Measurements from ENCODE around the gene EVC2.

Gene EVC2

GRCh38 chr4:5638976-5639375 lies 69.4 kb downstream of the EVC2 start:
- TF ChIP-seq CTCF (conservative IDR thresholded peaks at IDR 0.05; ENCODE audit: low read depth) = no peak

GRCh38 chr4:5638316-5638715 lies 70.0 kb downstream of the EVC2 start:
- TF ChIP-seq CTCF (conservative IDR thresholded peaks at IDR 0.05; ENCODE audit: low read depth) = no peak
- ChIA-PET CTCF (interaction anchor here (0.7 kb wide), 1 partner anchor 31 kb away, joined by 3 read pairs; no protein-coding TSS in a partner anchor), POLR2A (ENCODE audit: low non-redundant PET) (no interaction called here)
- peak; percentile 62 for DNase-seq (ENCODE audit: low spot score)
- H3K27ac ChIP-seq = peak overlapping the region; percentile 33; the same call in 1 of the 2 replicates

More at GRCh38 chr4:5638976-5639375, 69.4 kb downstream of the EVC2 start:
- DNase-seq (ENCODE audit: low spot score) = no peak
- ChIA-PET CTCF (interaction anchor here (0.7 kb wide), 1 partner anchor 30 kb away, joined by 3 read pairs; no protein-coding TSS in a partner anchor), POLR2A (ENCODE audit: low non-redundant PET) (no interaction called here)
- no peak overlapping the region for H3K27ac ChIP-seq

- DNase-seq (ENCODE audit: low spot score) = no peak
Measured at GRCh38 chr4:5636766-5637670, 71.3 kb downstream of the EVC2 start.

GRCh38 chr4:5635826-5636195 lies 72.5 kb downstream of the EVC2 start:
- peak; percentile 55 for DNase-seq (ENCODE audit: low spot score)
- peak overlapping the region; percentile 47; the same call in 1 of the 2 replicates for H3K27ac ChIP-seq
- ChIA-PET CTCF (no interaction called here), POLR2A (ENCODE audit: low non-redundant PET) (no interaction called here)
- TF ChIP-seq CTCF (conservative IDR thresholded peaks at IDR 0.05; ENCODE audit: low read depth) = no peak

More at GRCh38 chr4:5636766-5637670, 71.3 kb downstream of the EVC2 start:
- ChIA-PET POLR2A (ENCODE audit: low non-redundant PET) (no interaction called here), CTCF (no interaction called here)
- TF ChIP-seq CTCF (conservative IDR thresholded peaks at IDR 0.05; ENCODE audit: low read depth) = no peak
- no peak overlapping the region for H3K27ac ChIP-seq

GRCh38 chr4:5632571-5632970 lies 75.8 kb downstream of the EVC2 start:
- TF ChIP-seq CTCF (conservative IDR thresholded peaks at IDR 0.05; ENCODE audit: low read depth) = no peak
- no peak for DNase-seq (ENCODE audit: low spot score)
- CTCF ChIA-PET = no interaction called here
- no peak overlapping the region for H3K27ac ChIP-seq
- POLR2A ChIA-PET (ENCODE audit: low non-redundant PET) = no interaction called here

- CTCF ChIA-PET = no interaction called here
Measured at GRCh38 chr4:5632066-5632440, 76.3 kb downstream of the EVC2 start.

More at GRCh38 chr4:5632066-5632440, 76.3 kb downstream of the EVC2 start:
- TF ChIP-seq CTCF (conservative IDR thresholded peaks at IDR 0.05; ENCODE audit: low read depth) = no peak
- DNase-seq (ENCODE audit: low spot score) = no peak
- POLR2A ChIA-PET (ENCODE audit: low non-redundant PET) = no interaction called here
- H3K27ac ChIP-seq = no peak overlapping the region
